D721Med (cell line): ENCODE data around the gene MYH15.

Experiments
- DNase-seq: peaks from one replicate; pipeline ENCODE4 v3.0.0; 2011; ENCODE audit warnings: low spot score; ENCODE audit not compliant: insufficient read length
- FAIRE-seq: peaks from 2 replicates; lab custom pipeline; 2011; peaks lifted over from hg19 to GRCh38; lab: Jason Lieb, UNC
- CTCF ChIP-seq: IDR thresholded peaks from 2 replicates; pipeline ENCODE4 v1.5.1; 2012; ENCODE audit warnings: mild to moderate bottlenecking, control low read depth; ENCODE audit not compliant: insufficient read depth; ENCODE audit errors: missing control alignments

MYH15 gene

DNA sequence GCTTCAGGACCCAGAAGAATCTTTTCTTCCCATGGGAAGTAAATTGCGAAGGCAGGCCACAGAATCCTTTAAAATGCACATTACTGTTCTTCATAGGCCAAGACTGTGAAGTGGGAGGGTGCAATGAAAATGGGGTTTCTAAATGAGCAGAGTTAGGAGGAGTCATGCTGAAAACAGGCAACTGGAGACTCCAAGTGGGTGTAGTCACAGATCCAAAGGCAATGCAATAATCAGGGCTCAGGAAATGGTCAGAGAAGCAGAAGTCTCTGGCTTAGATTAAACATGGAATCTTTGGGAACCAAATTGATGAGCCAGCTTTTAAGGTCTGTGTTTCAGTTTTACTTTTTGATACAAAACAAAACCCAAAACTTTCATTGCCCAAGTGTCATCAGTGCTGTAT is 176.4 kb downstream of the MYH15 start:
- FAIRE-seq, result no peak
- no peak for DNase-seq
- TF ChIP-seq CTCF, result no peak

DNA sequence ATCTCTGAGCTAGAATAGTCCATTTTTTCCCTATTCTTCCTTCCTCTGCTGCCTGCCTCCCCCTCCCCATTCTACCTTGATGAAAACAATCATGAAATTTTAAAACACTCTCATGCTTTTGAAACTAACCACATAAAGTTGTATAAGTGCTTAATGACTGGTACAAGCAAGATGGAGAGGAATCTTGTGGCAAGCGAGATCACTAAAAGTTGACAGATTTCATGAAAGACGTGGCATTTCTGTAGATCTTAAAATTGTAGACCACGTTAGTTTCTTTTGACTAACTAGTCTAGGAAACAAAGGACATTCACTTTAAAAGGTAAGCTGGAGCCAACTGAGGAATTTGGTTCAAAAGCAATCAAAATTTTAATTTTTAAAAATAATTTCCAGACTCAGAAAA is 178.6 kb downstream of the MYH15 start:
- TF ChIP-seq CTCF, result no peak
- FAIRE-seq (no peak), DNase-seq (no peak)
